HEK293 (cell line): ENCODE measurements around the gene DUSP12.

Source experiments
- REST ChIP-seq: fragments of 450-650 bp; formaldehyde crosslinking; IDR thresholded peaks from 2 replicates; pipeline ENCODE4 v1.5.1; 2016; ENCODE audit warnings: missing biosample characterization, missing genetic modification characterization
- TRIM28 ChIP-seq: IDR thresholded peaks from 2 replicates; pipeline ENCODE4 v1.6.1; 2011; ENCODE audit warnings: low read length, control low read depth, borderline replicate concordance
- YY1 ChIP-seq: fragments of 450-650 bp; formaldehyde crosslinking; IDR thresholded peaks from 2 replicates; pipeline ENCODE4 v1.5.1; 2018; ENCODE audit warnings: missing biosample characterization, missing genetic modification characterization
- ZNF121 ChIP-seq: fragments of 450-650 bp; formaldehyde crosslinking; IDR thresholded peaks from 2 replicates; pipeline ENCODE4 v1.5.1; 2016; ENCODE audit warnings: missing biosample characterization, missing genetic modification characterization
- ZNF423 ChIP-seq: fragments of 450-650 bp; formaldehyde crosslinking; IDR thresholded peaks from 2 replicates; pipeline ENCODE4 v1.5.1; 2016; ENCODE audit warnings: missing biosample characterization, missing genetic modification characterization
- TF ChIP-seq, protein P1 (sequence below): fragments of 450-650 bp; formaldehyde crosslinking; IDR thresholded peaks from 2 replicates; pipeline ENCODE4 v1.5.1; 2016; ENCODE audit warnings: missing biosample characterization, missing genetic modification characterization
- TF ChIP-seq, protein P2 (sequence below): fragments of 450-650 bp; formaldehyde crosslinking; IDR thresholded peaks from 2 replicates; pipeline ENCODE4 v1.5.1; 2016; ENCODE audit warnings: missing biosample characterization, missing genetic modification characterization
- TF ChIP-seq, protein P3 (sequence below): fragments of 450-650 bp; formaldehyde crosslinking; IDR thresholded peaks from 2 replicates; pipeline ENCODE4 v1.5.1; 2016; ENCODE audit warnings: missing biosample characterization, missing genetic modification characterization

GRCh38 chr1:161723459-161724141, 26.0 kb upstream of the DUSP12 start:
- TF ChIP-seq, protein P1, sequence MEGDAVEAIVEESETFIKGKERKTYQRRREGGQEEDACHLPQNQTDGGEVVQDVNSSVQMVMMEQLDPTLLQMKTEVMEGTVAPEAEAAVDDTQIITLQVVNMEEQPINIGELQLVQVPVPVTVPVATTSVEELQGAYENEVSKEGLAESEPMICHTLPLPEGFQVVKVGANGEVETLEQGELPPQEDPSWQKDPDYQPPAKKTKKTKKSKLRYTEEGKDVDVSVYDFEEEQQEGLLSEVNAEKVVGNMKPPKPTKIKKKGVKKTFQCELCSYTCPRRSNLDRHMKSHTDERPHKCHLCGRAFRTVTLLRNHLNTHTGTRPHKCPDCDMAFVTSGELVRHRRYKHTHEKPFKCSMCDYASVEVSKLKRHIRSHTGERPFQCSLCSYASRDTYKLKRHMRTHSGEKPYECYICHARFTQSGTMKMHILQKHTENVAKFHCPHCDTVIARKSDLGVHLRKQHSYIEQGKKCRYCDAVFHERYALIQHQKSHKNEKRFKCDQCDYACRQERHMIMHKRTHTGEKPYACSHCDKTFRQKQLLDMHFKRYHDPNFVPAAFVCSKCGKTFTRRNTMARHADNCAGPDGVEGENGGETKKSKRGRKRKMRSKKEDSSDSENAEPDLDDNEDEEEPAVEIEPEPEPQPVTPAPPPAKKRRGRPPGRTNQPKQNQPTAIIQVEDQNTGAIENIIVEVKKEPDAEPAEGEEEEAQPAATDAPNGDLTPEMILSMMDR (tag by site-specific recombination): no peak
- TF ChIP-seq YY1 (tag by site-specific recombination) (no peak), ZNF423 (no peak), TRIM28 (no peak), ZNF121 (tag by site-specific recombination) (no peak), REST (peak; percentile 85)
- TF ChIP-seq, protein P2, sequence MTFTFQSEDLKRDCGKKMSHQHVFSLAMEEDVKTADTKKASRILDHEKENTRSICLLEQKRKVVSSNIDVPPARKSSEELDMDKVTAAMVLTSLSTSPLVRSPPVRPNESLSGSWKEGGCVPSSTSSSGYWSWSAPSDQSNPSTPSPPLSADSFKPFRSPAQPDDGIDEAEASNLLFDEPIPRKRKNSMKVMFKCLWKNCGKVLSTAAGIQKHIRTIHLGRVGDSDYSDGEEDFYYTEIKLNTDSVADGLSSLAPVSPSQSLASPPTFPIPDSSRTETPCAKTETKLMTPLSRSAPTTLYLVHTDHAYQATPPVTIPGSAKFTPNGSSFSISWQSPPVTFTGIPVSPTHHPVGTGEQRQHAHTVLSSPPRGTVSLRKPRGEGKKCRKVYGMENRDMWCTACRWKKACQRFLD: no peak
- TF ChIP-seq, protein P3, sequence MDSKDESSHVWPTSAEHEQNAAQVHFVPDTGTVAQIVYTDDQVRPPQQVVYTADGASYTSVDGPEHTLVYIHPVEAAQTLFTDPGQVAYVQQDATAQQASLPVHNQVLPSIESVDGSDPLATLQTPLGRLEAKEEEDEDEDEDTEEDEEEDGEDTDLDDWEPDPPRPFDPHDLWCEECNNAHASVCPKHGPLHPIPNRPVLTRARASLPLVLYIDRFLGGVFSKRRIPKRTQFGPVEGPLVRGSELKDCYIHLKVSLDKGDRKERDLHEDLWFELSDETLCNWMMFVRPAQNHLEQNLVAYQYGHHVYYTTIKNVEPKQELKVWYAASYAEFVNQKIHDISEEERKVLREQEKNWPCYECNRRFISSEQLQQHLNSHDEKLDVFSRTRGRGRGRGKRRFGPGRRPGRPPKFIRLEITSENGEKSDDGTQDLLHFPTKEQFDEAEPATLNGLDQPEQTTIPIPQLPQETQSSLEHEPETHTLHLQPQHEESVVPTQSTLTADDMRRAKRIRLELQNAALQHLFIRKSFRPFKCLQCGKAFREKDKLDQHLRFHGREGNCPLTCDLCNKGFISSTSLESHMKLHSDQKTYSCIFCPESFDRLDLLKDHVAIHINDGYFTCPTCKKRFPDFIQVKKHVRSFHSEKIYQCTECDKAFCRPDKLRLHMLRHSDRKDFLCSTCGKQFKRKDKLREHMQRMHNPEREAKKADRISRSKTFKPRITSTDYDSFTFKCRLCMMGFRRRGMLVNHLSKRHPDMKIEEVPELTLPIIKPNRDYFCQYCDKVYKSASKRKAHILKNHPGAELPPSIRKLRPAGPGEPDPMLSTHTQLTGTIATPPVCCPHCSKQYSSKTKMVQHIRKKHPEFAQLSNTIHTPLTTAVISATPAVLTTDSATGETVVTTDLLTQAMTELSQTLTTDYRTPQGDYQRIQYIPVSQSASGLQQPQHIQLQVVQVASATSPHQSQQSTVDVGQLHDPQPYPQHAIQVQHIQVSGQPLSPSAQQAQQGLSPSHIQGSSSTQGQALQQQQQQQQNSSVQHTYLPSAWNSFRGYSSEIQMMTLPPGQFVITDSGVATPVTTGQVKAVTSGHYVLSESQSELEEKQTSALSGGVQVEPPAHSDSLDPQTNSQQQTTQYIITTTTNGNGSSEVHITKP: no peak
